ENCODE measurements around the gene TRAIP.
"Not testable (repeated sequence)": the region's sequence is repeated elsewhere in the genome, so short reads cannot be mapped to it uniquely, and the experiment has no call there.

- TF ChIP-seq CTCF (conservative IDR thresholded peaks at IDR 0.05 in 1 of 2, IDR thresholded peaks at IDR 0.05 in 1 of 2; ENCODE audit: low read depth in 1 of 2, low read length in 2 of 2); EZH2 (IDR thresholded peaks at IDR 0.05; ENCODE audit: low read length, missing control alignments): not testable (repeated sequence)
These were observed 48.1 kb upstream of the TRAIP start for GRCh38 chr3:49904448-49904847.
